K562 (cell line): Measurements from ENCODE around the gene LIPI.

ENCODE experiments used
- CTCF ChIP-seq, 3 experiments: IDR thresholded peaks in 2 of 3; conservative IDR thresholded peaks in 1 of 3; 2 replicates each; pipeline ENCODE4 v1.5.1; 2011 to 2012; ENCODE audit warnings: low read length in 3 of 3, mild to moderate bottlenecking in 3 of 3, control low read depth in 2 of 3, improper control_type of control experiment in 1 of 3, inconsistent platforms in 1 of 3, low read depth in 1 of 3, mixed read lengths in 1 of 3, moderate library complexity in 1 of 3; ENCODE audit not compliant: insufficient read depth in 2 of 3
- GABPA ChIP-seq: fragments of 200-800 bp; sonication (Bioruptor generic); conservative IDR thresholded peaks from 2 replicates; pipeline ENCODE4 v1.6.1; 2016; ENCODE audit warnings: low read depth, missing genetic modification characterization, missing compliant biosample characterization
- NFIC ChIP-seq: fragments of 450-650 bp; IDR thresholded peaks from 2 replicates; pipeline ENCODE4 v1.6.1; 2017; ENCODE audit warnings: mild to moderate bottlenecking, inconsistent platforms
- RNF2 ChIP-seq: sonication (generic); IDR thresholded peaks from 2 replicates; pipeline ENCODE4 v1.6.1; 2016
- TARDBP ChIP-seq: fragments of 450-650 bp; IDR thresholded peaks from 2 replicates; pipeline ENCODE4 v1.6.1; 2016
- TCF7L2 ChIP-seq: fragments of 150-350 bp; IDR thresholded peaks from 2 replicates; pipeline ENCODE4 v1.6.1; 2016; ENCODE audit warnings: low read depth, mild to moderate bottlenecking, low read length, moderate library complexity
- THRB ChIP-seq: fragments of 450-650 bp; formaldehyde crosslinking; conservative IDR thresholded peaks from 2 replicates; pipeline ENCODE4 v1.4.0; 2022; ENCODE audit warnings: mild to moderate bottlenecking, missing genetic modification characterization
- USF2 ChIP-seq: sonication (generic); formaldehyde crosslinking; IDR thresholded peaks from 2 replicates; pipeline ENCODE4 v1.5.0; 2020; ENCODE audit warnings: missing genetic modification reagents
- ZBTB12 ChIP-seq: fragments of 250-450 bp; sonication (Bioruptor Pico); IDR thresholded peaks from 2 replicates; pipeline ENCODE4 v1.4.0; 2020
- ZFP36 ChIP-seq: fragments of 150-350 bp; IDR thresholded peaks from 2 replicates; pipeline ENCODE4 v1.6.1; 2018; ENCODE audit warnings: low read length, low read depth; ENCODE audit not compliant: partially characterized antibody
- ZZZ3 ChIP-seq: fragments of 450-650 bp; IDR thresholded peaks from 2 replicates; pipeline ENCODE4 v1.6.1; 2016; ENCODE audit warnings: antibody characterized with exemption, mild to moderate bottlenecking, moderate library complexity

GRCh38 chr21:14245711-14246110 lies 35.0 kb upstream of the LIPI start:
- TF ChIP-seq CTCF (IDR thresholded peaks at IDR 0.05 in 2 of 3, conservative IDR thresholded peaks at IDR 0.05 in 1 of 3; ENCODE audit: insufficient read depth in 2 of 3, low read depth in 1 of 3, low read length in 3 of 3) (no peak), RNF2 (no peak), ZZZ3 (no peak), GABPA (no peak), TCF7L2 (no peak), ZBTB12 (no peak), NFIC (no peak), ZFP36 (no peak), THRB (CRISPR knock-in tag) (no peak), TARDBP (no peak), USF2 (CRISPR knock-in tag) (no peak)
